Measurements from ENCODE around the gene DNAJC4.

Gene DNAJC4

GRCh38 chr11:64251016-64251752 is 20.8 kb downstream of the DNAJC4 start, which contains the start of gene PLCB3:
Gene PLCB3 (plus strand): TSS chr11:64251530. CDS start chr11:64251650, 120 bp downstream.
- Histone ChIP-seq H3K9me2 (replicated peaks; ENCODE audit: low read depth, low read length) (no peaks in the 10 kb centered on the region), H2AFZ (ENCODE audit: low read length) (peak within 1 kb of the TSS; percentile 99), H4K20me1 (ENCODE audit: insufficient read depth, low read length, poor library complexity, severe bottlenecking) (no peaks in the 10 kb centered on the region), H3K79me2 (ENCODE audit: insufficient read depth, low read length) (peaks cover 7% of the 10 kb centered on the region), H3K4me1 (ENCODE audit: insufficient read depth, low read length, poor library complexity, severe bottlenecking) (peaks cover 30% of the 10 kb centered on the region), H3K4me2 (ENCODE audit: low read depth, low read length, poor library complexity, severe bottlenecking) (peak within 1 kb of the TSS; percentile 89), H3K36me3 (ENCODE audit: insufficient read depth, low read length) (no peaks in the 10 kb centered on the region), H3F3A (ENCODE audit: low read depth) (peaks cover 3% of the 10 kb centered on the region; the same call in 1 of the 2 replicates), H3K9me3 (ENCODE audit: insufficient read depth, low read depth, low read length) (no peaks in the 10 kb centered on the region), H3K4me3 (ENCODE audit: low read length, poor library complexity, severe bottlenecking) (peak within 1 kb of the TSS; percentile 84), H3K27me3 (ENCODE audit: insufficient read depth, low read length, poor library complexity, severe bottlenecking) (no peaks in the 10 kb centered on the region), H3K9ac (ENCODE audit: low read depth, low read length, poor library complexity, severe bottlenecking) (peak within 1 kb of the TSS; percentile 68)
- TF ChIP-seq EZH2phosphoT487 (IDR thresholded peaks at IDR 0.05; ENCODE audit: borderline replicate concordance) = no peak
- TF ChIP-seq, protein P1, sequence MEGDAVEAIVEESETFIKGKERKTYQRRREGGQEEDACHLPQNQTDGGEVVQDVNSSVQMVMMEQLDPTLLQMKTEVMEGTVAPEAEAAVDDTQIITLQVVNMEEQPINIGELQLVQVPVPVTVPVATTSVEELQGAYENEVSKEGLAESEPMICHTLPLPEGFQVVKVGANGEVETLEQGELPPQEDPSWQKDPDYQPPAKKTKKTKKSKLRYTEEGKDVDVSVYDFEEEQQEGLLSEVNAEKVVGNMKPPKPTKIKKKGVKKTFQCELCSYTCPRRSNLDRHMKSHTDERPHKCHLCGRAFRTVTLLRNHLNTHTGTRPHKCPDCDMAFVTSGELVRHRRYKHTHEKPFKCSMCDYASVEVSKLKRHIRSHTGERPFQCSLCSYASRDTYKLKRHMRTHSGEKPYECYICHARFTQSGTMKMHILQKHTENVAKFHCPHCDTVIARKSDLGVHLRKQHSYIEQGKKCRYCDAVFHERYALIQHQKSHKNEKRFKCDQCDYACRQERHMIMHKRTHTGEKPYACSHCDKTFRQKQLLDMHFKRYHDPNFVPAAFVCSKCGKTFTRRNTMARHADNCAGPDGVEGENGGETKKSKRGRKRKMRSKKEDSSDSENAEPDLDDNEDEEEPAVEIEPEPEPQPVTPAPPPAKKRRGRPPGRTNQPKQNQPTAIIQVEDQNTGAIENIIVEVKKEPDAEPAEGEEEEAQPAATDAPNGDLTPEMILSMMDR (conservative IDR thresholded peaks at IDR 0.05; ENCODE audit: low read length) = peak; percentile 64

- peaks cover 30% of the 10 kb centered on the region for H3K4me1 ChIP-seq (ENCODE audit: insufficient read depth, low read length, poor library complexity, severe bottlenecking)
- peak overlapping the region; percentile 68 for H3K9ac ChIP-seq (ENCODE audit: low read depth, low read length, poor library complexity, severe bottlenecking)
- peak overlapping the region; percentile 82 for H3K4me2 ChIP-seq (ENCODE audit: low read depth, low read length, poor library complexity, severe bottlenecking)
- no peaks in the 10 kb centered on the region for H3K9me3 ChIP-seq (ENCODE audit: insufficient read depth, low read depth, low read length)
- no peaks in the 10 kb centered on the region for H3K36me3 ChIP-seq (ENCODE audit: insufficient read depth, low read length)
- H2AFZ ChIP-seq (ENCODE audit: low read length) = peak overlapping the region; percentile 75
- TF ChIP-seq EZH2phosphoT487 (IDR thresholded peaks at IDR 0.05; ENCODE audit: borderline replicate concordance) = no peak
- TF ChIP-seq, protein P1 (conservative IDR thresholded peaks at IDR 0.05; ENCODE audit: low read length) = no peak
- H3K4me3 ChIP-seq (ENCODE audit: low read length, poor library complexity, severe bottlenecking) = peak overlapping the region; percentile 84
- H4K20me1 ChIP-seq (ENCODE audit: insufficient read depth, low read length, poor library complexity, severe bottlenecking) = no peaks in the 10 kb centered on the region
- H3K79me2 ChIP-seq (ENCODE audit: insufficient read depth, low read length) = peaks cover 5% of the 10 kb centered on the region; the same call in 1 of the 2 replicates
- no peaks in the 10 kb centered on the region for H3K9me2 ChIP-seq (replicated peaks; ENCODE audit: low read depth, low read length)
- no peaks in the 10 kb centered on the region for H3K27me3 ChIP-seq (ENCODE audit: insufficient read depth, low read length, poor library complexity, severe bottlenecking)
- H3F3A ChIP-seq (ENCODE audit: low read depth) = peaks cover 3% of the 10 kb centered on the region; the same call in 1 of the 2 replicates
These were observed 21.3 kb downstream of the DNAJC4 start for GRCh38 chr11:64251753-64252002.

DNA sequence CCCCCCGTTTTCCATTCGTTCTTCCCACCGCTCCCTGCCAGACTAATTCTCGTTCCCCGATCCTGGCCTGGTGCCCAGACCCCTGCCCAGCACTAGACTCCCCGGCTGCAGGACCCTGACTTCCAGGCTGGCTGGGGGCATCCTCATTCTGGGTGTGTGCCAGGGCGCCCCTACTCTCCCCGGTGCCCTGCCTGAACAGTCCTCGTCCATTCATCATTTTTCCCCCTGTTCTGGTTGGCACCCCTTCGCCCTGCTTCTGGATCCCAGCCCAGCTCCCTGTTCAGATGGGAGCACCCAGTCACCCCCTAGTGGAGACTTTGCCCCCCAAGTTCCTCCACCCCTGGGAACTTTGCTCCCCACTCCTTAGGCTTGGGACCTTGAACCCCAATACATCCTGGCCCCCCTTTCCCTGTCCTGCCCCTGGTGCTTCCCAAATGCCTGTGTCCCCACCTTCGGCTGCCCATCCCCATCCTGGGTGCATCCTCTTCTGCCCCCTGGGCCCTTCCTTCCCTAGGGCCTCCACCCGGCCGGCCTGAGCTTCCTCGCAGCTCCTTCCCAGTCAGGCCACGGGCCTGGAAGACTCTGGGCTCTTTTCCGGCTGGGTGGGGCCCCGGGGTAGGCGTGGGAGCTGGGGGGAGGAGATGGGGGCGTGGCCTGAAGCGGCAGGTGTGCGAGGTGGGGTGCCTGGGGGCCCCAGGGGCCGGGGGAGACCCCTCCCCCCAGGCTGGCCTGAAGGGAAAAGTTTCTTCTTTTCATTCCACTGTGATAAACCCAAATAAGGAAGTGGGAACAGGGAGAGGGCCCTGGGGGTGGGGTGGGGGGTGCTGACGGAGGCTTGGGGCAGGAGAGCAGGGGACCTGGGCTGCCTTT is 21.9 kb downstream of the DNAJC4 start:
- no peaks in the 10 kb centered on the region for H3K9me3 ChIP-seq (ENCODE audit: insufficient read depth, low read depth, low read length)
- H3K9ac ChIP-seq (ENCODE audit: low read depth, low read length, poor library complexity, severe bottlenecking) = peak overlapping the region; percentile 68
- peak overlapping the region; percentile 84 for H3K4me3 ChIP-seq (ENCODE audit: low read length, poor library complexity, severe bottlenecking)
- H3K36me3 ChIP-seq (ENCODE audit: insufficient read depth, low read length) = no peaks in the 10 kb centered on the region
- TF ChIP-seq EZH2phosphoT487 (IDR thresholded peaks at IDR 0.05; ENCODE audit: borderline replicate concordance) = no peak
- TF ChIP-seq, protein P1 (conservative IDR thresholded peaks at IDR 0.05; ENCODE audit: low read length) = peak; percentile 51
- H3K79me2 ChIP-seq (ENCODE audit: insufficient read depth, low read length) = peaks cover 5% of the 10 kb centered on the region; the same call in 1 of the 2 replicates
- peaks cover 26% of the 10 kb centered on the region for H3K4me1 ChIP-seq (ENCODE audit: insufficient read depth, low read length, poor library complexity, severe bottlenecking)
- peak overlapping the region; percentile 82 for H3K4me2 ChIP-seq (ENCODE audit: low read depth, low read length, poor library complexity, severe bottlenecking)
- no peaks in the 10 kb centered on the region for H4K20me1 ChIP-seq (ENCODE audit: insufficient read depth, low read length, poor library complexity, severe bottlenecking)
- H3F3A ChIP-seq (ENCODE audit: low read depth) = peaks cover 3% of the 10 kb centered on the region; the same call in 1 of the 2 replicates
- H3K27me3 ChIP-seq (ENCODE audit: insufficient read depth, low read length, poor library complexity, severe bottlenecking) = no peaks in the 10 kb centered on the region
- peak overlapping the region; percentile 75 for H2AFZ ChIP-seq (ENCODE audit: low read length)
- no peaks in the 10 kb centered on the region for H3K9me2 ChIP-seq (replicated peaks; ENCODE audit: low read depth, low read length)
